K562 (cell line): ENCODE results near the gene ADPRH. TPM values are rescaled to one million over a fixed set of nuclear protein-coding genes. Genes with fewer than 3 reads are reported as not detected.

Experiments used
- ATAC-seq: fragments of 200-7000 bp; cut with Tn5 transposase; 3 replicates; pipeline ENCODE4 v1.9.1; 2020; ENCODE audit warnings: moderate library complexity
- BruUV-seq: library from RNA; stranded (reverse); fragments of 400-500 nt; replicated peaks from 2 replicates; lab custom pipeline; 2021; lab: Mats Ljungman, UMichigan
- CTCF ChIA-PET: fragments of 300-600 bp; formaldehyde crosslinking; extraction: SDS; loops from one replicate; lab custom pipeline; 2021; ENCODE audit warnings: low intra/inter-chr PET ratio; lab: Yijun Ruan, JAX
- POLR2A ChIA-PET: fragments of 300-600, 350-650 bp; sonication (Branson Sonifier 250); formaldehyde crosslinking; extraction: SDS; loops from one replicate; lab custom pipeline; 2021; ENCODE audit warnings: antibody characterized with exemption, inconsistent platforms; lab: Yijun Ruan, JAX
- DNase-seq, 4 experiments: peaks; one replicate each; pipeline versions ENCODE4 v3.0.0 to v3.0.0-alpha.2; 2011 to 2018; ENCODE audit warnings: low spot score in 3 of 4, mixed read lengths in 3 of 4; ENCODE audit errors: extremely low read depth in 1 of 4
- FAIRE-seq: peaks from 2 replicates; lab custom pipeline; 2011; peaks lifted over from hg19 to GRCh38; lab: Jason Lieb, UNC
- H2AFZ ChIP-seq: 2 replicates; pipeline ENCODE4 v1.6.0; 2011; ENCODE audit warnings: low read depth, low read length, control low read depth, inconsistent platforms
- H3K27ac ChIP-seq: fragments of 200-600 bp; 3 replicates; pipeline ENCODE4 v1.8.0; 2011; ENCODE audit warnings: low read depth, mild to moderate bottlenecking, control low read depth, inconsistent platforms, low read length, moderate library complexity, mixed read lengths; ENCODE audit errors: extremely low read depth
- H3K27me3 ChIP-seq, 2 experiments: fragments of 300-600 bp in 1 of 2; 2 replicates in 1 of 2; 3 replicates in 1 of 2; pipeline versions ENCODE4 v1.6.0 to v1.8.0; 2011; ENCODE audit warnings: inconsistent platforms in 2 of 2, low read length in 2 of 2, mild to moderate bottlenecking in 1 of 2, mixed read lengths in 1 of 2, moderate library complexity in 1 of 2; ENCODE audit not compliant: control insufficient read depth in 2 of 2, insufficient read depth in 2 of 2
- H3K36me3 ChIP-seq: fragments of 300-600 bp; 3 replicates; pipeline ENCODE4 v1.8.0; 2011; ENCODE audit warnings: mild to moderate bottlenecking, low read length, inconsistent platforms; ENCODE audit not compliant: control insufficient read depth, insufficient read depth
- H3K4me1 ChIP-seq, 2 experiments: fragments of 200-600 bp in 1 of 2; replicated peaks in 1 of 2; 2 replicates in 1 of 2; 3 replicates in 1 of 2; pipeline versions ENCODE4 v1.5.1 to v1.8.0; 2011; ENCODE audit warnings: inconsistent platforms in 2 of 2, low read length in 2 of 2, mild to moderate bottlenecking in 1 of 2, mixed read lengths in 1 of 2, moderate library complexity in 1 of 2; ENCODE audit not compliant: control insufficient read depth in 2 of 2, insufficient read depth in 2 of 2
- H3K4me2 ChIP-seq: 2 replicates; pipeline ENCODE4 v1.6.1; 2011; ENCODE audit warnings: low read length, control low read depth, inconsistent platforms, mixed read lengths; ENCODE audit not compliant: insufficient read depth
- H3K4me3 ChIP-seq: fragments of 200-600 bp; sonication (generic), shearing (Covaris generic); 2 replicates; pipeline ENCODE4 v1.5.1; 2016; ENCODE audit warnings: control low read depth, inconsistent platforms
- H3K79me2 ChIP-seq: fragments of 200-600 bp; 3 replicates; pipeline ENCODE4 v1.8.0; 2011; ENCODE audit warnings: low read length, inconsistent platforms; ENCODE audit not compliant: control insufficient read depth, insufficient read depth
- H3K9ac ChIP-seq, 2 experiments: 2 replicates each; pipeline versions ENCODE4 v1.6.0 to v1.6.1; 2011; ENCODE audit warnings: low read depth in 2 of 2, low read length in 2 of 2, control low read depth in 1 of 2, inconsistent platforms in 1 of 2, mild to moderate bottlenecking in 1 of 2, mixed read lengths in 1 of 2; ENCODE audit not compliant: insufficient read depth in 1 of 2
- H3K9me1 ChIP-seq: one replicate; pipeline ENCODE4 v1.6.0; 2011; ENCODE audit warnings: inconsistent platforms, mild to moderate bottlenecking, low read length, moderate library complexity; ENCODE audit not compliant: control insufficient read depth, insufficient read depth
- H3K9me3 ChIP-seq: replicated peaks from 2 replicates; pipeline ENCODE4 v1.5.1; 2011; ENCODE audit warnings: low read depth, low read length, inconsistent platforms; ENCODE audit not compliant: control insufficient read depth, insufficient read depth
- H4K20me1 ChIP-seq: replicated peaks from 2 replicates; pipeline ENCODE4 v1.6.1; 2011; ENCODE audit warnings: low read length, inconsistent platforms, mixed read lengths; ENCODE audit not compliant: control insufficient read depth, insufficient read depth
- BRD4 ChIP-seq: fragments of 200-600 bp; sonication (generic); IDR thresholded peaks from 2 replicates; pipeline ENCODE4 v1.6.1; 2017; ENCODE audit warnings: inconsistent platforms
- E2F1 ChIP-seq: sonication (generic); formaldehyde crosslinking; IDR thresholded peaks from 2 replicates; pipeline ENCODE4 v1.8.1; 2023; ENCODE audit warnings: mild to moderate bottlenecking, missing genetic modification reagents, moderate library complexity
- HDAC8 ChIP-seq: fragments of 450-650 bp; IDR thresholded peaks from 2 replicates; pipeline ENCODE4 v1.6.1; 2016; ENCODE audit warnings: mild to moderate bottlenecking, missing genetic modification characterization, moderate library complexity, missing compliant biosample characterization
- OTX1 ChIP-seq: fragments of 450-650 bp; formaldehyde crosslinking; IDR thresholded peaks from 2 replicates; pipeline ENCODE4 v1.4.0; 2022; ENCODE audit warnings: mild to moderate bottlenecking
- PHB2 ChIP-seq: fragments of 450-650 bp; IDR thresholded peaks from 2 replicates; pipeline ENCODE4 v1.6.1; 2017; ENCODE audit warnings: low read depth
- RAD21 ChIP-seq, 2 experiments: fragments of 250-450 bp in 1 of 2; fragments of 450-650 bp in 1 of 2; sonication (Bioruptor Pico) in 1 of 2; formaldehyde crosslinking in 1 of 2; IDR thresholded peaks in 1 of 2; conservative IDR thresholded peaks in 1 of 2; 2 replicates each; pipeline versions ENCODE4 v1.4.0 to v1.8.0; 2020 to 2022; ENCODE audit warnings: mild to moderate bottlenecking in 2 of 2, moderate library complexity in 1 of 2
- ZBTB43 ChIP-seq: sonication (generic); formaldehyde crosslinking; IDR thresholded peaks from 2 replicates; pipeline ENCODE4 v1.8.0; 2023; ENCODE audit warnings: mild to moderate bottlenecking, missing genetic modification reagents
- ZMIZ1 ChIP-seq, 2 experiments: fragments of 150-350 bp in 1 of 2; IDR thresholded peaks; 2 replicates each; pipeline ENCODE4 v1.6.1; 2012 to 2016; ENCODE audit warnings: low read depth in 2 of 2, low read length in 2 of 2, mild to moderate bottlenecking in 1 of 2, moderate library complexity in 1 of 2
- ZNF165 ChIP-seq: fragments of 250-450 bp; sonication (Bioruptor Pico); IDR thresholded peaks from 2 replicates; pipeline ENCODE4 v1.4.0; 2020; ENCODE audit warnings: borderline replicate concordance
- ZNF398 ChIP-seq: fragments of 250-450 bp; sonication (Bioruptor Pico); IDR thresholded peaks from 2 replicates; pipeline ENCODE4 v1.8.0; 2021; ENCODE audit warnings: moderate library complexity, mild to moderate bottlenecking, inconsistent platforms
- ZNF780A ChIP-seq: fragments of 250-450 bp; sonication (Bioruptor Pico); IDR thresholded peaks from 2 replicates; pipeline ENCODE4 v1.5.0; 2021; ENCODE audit warnings: mild to moderate bottlenecking
- WGBS: fragments of 100-300 bp; shearing (Covaris generic); methylation state at CpG from one replicate; pipeline ENCODE4 v1.1.6; 2016; ENCODE audit warnings: low coverage, mixed read lengths; ENCODE audit not compliant: insufficient coverage; ENCODE audit errors: missing lambda C conversion rate; 5-methylcytosine and 5-hydroxymethylcytosine counted together
- in situ Hi-C: fragments of 300-500 bp; cut with MboI; formaldehyde crosslinking; loops from 4 replicates; pipeline ENCODE4 v1.15.0; 2018; ENCODE audit warnings: inconsistent platforms, mixed read lengths
- intact Hi-C: fragments of 100-400 bp; cut with micrococcal nuclease; formaldehyde crosslinking; loops from 2 replicates; pipeline ENCODE4 v1.14.2; 2022
- polyA plus RNA-seq, 8 experiments: library from polyadenylated mRNA; depleted of rRNA in 4 of 8; stranded (reverse) in 5 of 8; unstranded in 3 of 8; fragments of >200 nt; fragmentation: Nextera tagmentation in 2 of 8; fragmentation: Illumina TruSeq in 1 of 8; extraction: Ambion mirVana in 2 of 8; extraction: Trizol in 1 of 8; gene quantifications; 2 replicates each; pipeline versions ENCODE4 v1.2.1 to v1.2.3, GENCODE V29; 2011 to 2014; ENCODE audit warnings: inconsistent platforms in 1 of 8, missing spikeins in 1 of 8
- total RNA-seq, 7 experiments: library from RNA; depleted of rRNA in 6 of 7; stranded (reverse); fragments of >200 nt in 6 of 7; fragmentation: Illumina TruSeq in 2 of 7; extraction: Trizol in 2 of 7; gene quantifications; 2 replicates each; pipeline versions ENCODE4 v1.2.1 to v1.2.3, GENCODE V29; 2011 to 2021; ENCODE audit warnings: low replicate concordance in 1 of 7

The ADPRH gene
- total and polyA plus RNA-seq, 9 of the 15 experiments (the other 6 are each of a cell fraction or from before 2014, with no cell fraction given) = 0.01 to 1.4 (median 0.65) TPM

GRCh38 chr3:119620899-119621298, 41.6 kb downstream of the ADPRH start:
- TF ChIP-seq ZNF780A (no peak), ZMIZ1 (IDR thresholded peaks at IDR 0.05; ENCODE audit: low read depth in 2 of 2, low read length in 2 of 2) (no peak), HDAC8 (no peak), PHB2 (no peak), ZNF398 (no peak), ZNF165 (no peak), OTX1 (CRISPR knock-in tag) (no peak), BRD4 (no peak), RAD21 (CRISPR knock-in tag; conservative IDR thresholded peaks at IDR 0.05 in 1 of 2, IDR thresholded peaks at IDR 0.05 in 1 of 2) (no peak), ZBTB43 (CRISPR knock-in tag) (no peak), E2F1 (CRISPR knock-in tag) (no peak)
- Histone ChIP-seq H3K9me3 (no peaks in the 10 kb centered on the region), H3K27ac (no peak overlapping the region), H3K4me1 (peaks cover 0 to 8% of the 10 kb centered on the region in 2 experiments; a peak in 4 of 5 replicates), H3K9ac (no peak overlapping the region), H4K20me1 (no peaks in the 10 kb centered on the region), H3K4me3 (no peak overlapping the region), H3K27me3 (no peaks in the 10 kb centered on the region), H3K4me2 (no peak overlapping the region), H3K36me3 (no peaks in the 10 kb centered on the region), H3K9me1 (no peaks in the 10 kb centered on the region), H2AFZ (no peak overlapping the region), H3K79me2 (no peaks in the 10 kb centered on the region)
- DNase-seq (no peak), ATAC-seq (no peak), FAIRE-seq (no peak)
- CTCF ChIA-PET = no interaction called here
- 87% methylated on average over 4 of the region's 5 CpGs for WGBS
- BruUV-seq = no TSS peak
- intact Hi-C loops = no loop called here
- POLR2A ChIA-PET = interaction anchor here (0.7 to 1.4 kb wide), 3 partner anchors 8 to 42 kb away, joined by 3 to 5 read pairs (median 3); no protein-coding TSS in a partner anchor
- in situ Hi-C loops = no loop called here
